Muscle of leg (tissue), 11 donors: ENCODE data around the gene RNF123. TPM values are rescaled to one million over a fixed set of nuclear protein-coding genes. Genes with fewer than 3 reads are reported as not detected.
A peak's percentile ranks its signal among the peaks of the same experiment; 100 is the strongest.

Source experiments
- DNase-seq: peaks from one replicate; pipeline ENCODE4 v3.0.0; 2013
- H3K27ac ChIP-seq: one replicate; pipeline ENCODE4 v1.5.1; 2013; ENCODE audit warnings: mild to moderate bottlenecking, low read length, control low read depth
- H3K27me3 ChIP-seq: one replicate; pipeline ENCODE4 v1.6.1; 2013; ENCODE audit warnings: low read length; ENCODE audit not compliant: control insufficient read depth, insufficient read depth
- H3K36me3 ChIP-seq: one replicate; pipeline ENCODE4 v1.6.1; 2013; ENCODE audit warnings: low read length; ENCODE audit not compliant: control insufficient read depth, insufficient read depth
- H3K4me1 ChIP-seq: one replicate; pipeline ENCODE4 v1.6.1; 2013; ENCODE audit warnings: low read length; ENCODE audit not compliant: control insufficient read depth, insufficient read depth
- H3K4me3 ChIP-seq: one replicate; pipeline ENCODE4 v1.5.1; 2013; ENCODE audit warnings: low read length, control low read depth
- H3K9me3 ChIP-seq: replicated peaks from 2 replicates; pipeline ENCODE4 v1.6.1; 2013; ENCODE audit warnings: low read depth, low read length; ENCODE audit not compliant: control insufficient read depth
- WGBS: methylation state at CpG from one replicate; pipeline ENCODE4 v1.1.5; 2013; ENCODE audit warnings: missing lambda C conversion rate; ENCODE audit not compliant: insufficient coverage; 5-methylcytosine and 5-hydroxymethylcytosine counted together
- polyA plus RNA-seq, 8 donors: library from polyadenylated mRNA; unstranded; fragments of 120-200 nt; gene quantifications; one replicate each; pipeline versions ENCODE4 v1.2.1 to v1.2.3, GENCODE V29; 2013; ENCODE audit warnings: inconsistent platforms in 1 of 8, low replicate concordance in 1 of 8; ENCODE audit not compliant: insufficient read length in 8 of 8, insufficient read depth in 1 of 8
- total RNA-seq: library from RNA; stranded (reverse); fragments of 120-200 nt; gene quantifications from one replicate; pipeline ENCODE4 v1.2.4, GENCODE V29; 2013

Gene RNF123
- total and polyA plus RNA-seq, 9 donors: 20.4 to 46.5 (median 36.9) TPM

GRCh38 chr3:49667701-49668413 lies 21.5 kb upstream of the RNF123 start:
- no peaks in the 10 kb centered on the region for H3K9me3 ChIP-seq
- H3K36me3 ChIP-seq: no peaks in the 10 kb centered on the region
- H3K4me1 ChIP-seq: peaks cover 28% of the 10 kb centered on the region
- no peaks in the 10 kb centered on the region for H3K27me3 ChIP-seq
- H3K4me3 ChIP-seq: no peak overlapping the region
- DNase-seq: no peak
- WGBS: 75% methylated on average over 20 of the region's 25 CpGs
- H3K27ac ChIP-seq: no peak overlapping the region

GRCh38 chr3:49668414-49668797 lies 21.0 kb upstream of the RNF123 start:
- no peak for DNase-seq
- Histone ChIP-seq H3K4me1 (peaks cover 33% of the 10 kb centered on the region), H3K27ac (no peak overlapping the region), H3K27me3 (no peaks in the 10 kb centered on the region), H3K4me3 (no peak overlapping the region), H3K9me3 (peaks cover 3% of the 10 kb centered on the region), H3K36me3 (no peaks in the 10 kb centered on the region)
- 34% methylated on average over 4 of the region's 5 CpGs for WGBS

- 78% methylated on average over 4 of the region's 5 CpGs for WGBS
- Histone ChIP-seq H3K27ac (no peak overlapping the region), H3K36me3 (no peaks in the 10 kb centered on the region), H3K4me1 (peaks cover 35% of the 10 kb centered on the region), H3K9me3 (peaks cover 3% of the 10 kb centered on the region), H3K4me3 (no peak overlapping the region), H3K27me3 (no peaks in the 10 kb centered on the region)
- no peak for DNase-seq
Measured at GRCh38 chr3:49668861-49669260, 20.5 kb upstream of the RNF123 start.

- Histone ChIP-seq H3K4me1 (peaks cover 35% of the 10 kb centered on the region), H3K9me3 (peaks cover 3% of the 10 kb centered on the region), H3K27me3 (no peaks in the 10 kb centered on the region), H3K36me3 (no peaks in the 10 kb centered on the region), H3K27ac (no peak overlapping the region), H3K4me3 (no peak overlapping the region)
- no peak for DNase-seq
- 82% methylated on average over 3 of the region's 3 CpGs for WGBS
Measured at GRCh38 chr3:49669352-49669751, 20.0 kb upstream of the RNF123 start.

GRCh38 chr3:49670940-49671290 lies 18.4 kb upstream of the RNF123 start:
- peaks cover 3% of the 10 kb centered on the region for H3K9me3 ChIP-seq
- no CpG with 5 or more reads among the region's 6 CpGs for whole genome bisulfite sequencing
- no peak overlapping the region for H3K4me3 ChIP-seq
- peaks cover 32% of the 10 kb centered on the region for H3K4me1 ChIP-seq
- no peak overlapping the region for H3K27ac ChIP-seq
- peaks cover 3% of the 10 kb centered on the region for H3K36me3 ChIP-seq
- no peaks in the 10 kb centered on the region for H3K27me3 ChIP-seq
- DNase-seq: no peak

GRCh38 chr3:49671291-49672288 lies 17.8 kb upstream of the RNF123 start:
- H3K27ac ChIP-seq: no peak overlapping the region
- H3K36me3 ChIP-seq: peaks cover 10% of the 10 kb centered on the region
- H3K27me3 ChIP-seq: no peaks in the 10 kb centered on the region
- DNase-seq: peak; percentile 73
- H3K4me3 ChIP-seq: no peak overlapping the region
- peaks cover 3% of the 10 kb centered on the region for H3K9me3 ChIP-seq
- WGBS: 31% methylated on average over 8 of the region's 11 CpGs
- H3K4me1 ChIP-seq: peaks cover 30% of the 10 kb centered on the region

- Histone ChIP-seq H3K4me1 (peaks cover 17% of the 10 kb centered on the region), H3K9me3 (peaks cover 3% of the 10 kb centered on the region), H3K4me3 (peak overlapping the region; percentile 85), H3K27me3 (no peaks in the 10 kb centered on the region), H3K36me3 (peaks cover 26% of the 10 kb centered on the region), H3K27ac (peak overlapping the region; percentile 97)
- WGBS: 21% methylated on average over 14 of the region's 17 CpGs
- peak; percentile 30 for DNase-seq
Measured at GRCh38 chr3:49673121-49673714, 16.1 kb upstream of the RNF123 start.

- peaks cover 3% of the 10 kb centered on the region for H3K9me3 ChIP-seq
- H3K4me1 ChIP-seq: peaks cover 15% of the 10 kb centered on the region
- peak within 1 kb of the TSS; percentile 97 for H3K27ac ChIP-seq
- H3K4me3 ChIP-seq: peak within 1 kb of the TSS; percentile 85
- under 1% methylated on average over 70 of the region's 71 CpGs for WGBS
- peaks cover 33% of the 10 kb centered on the region for H3K36me3 ChIP-seq
- peak; percentile 96 for DNase-seq
- H3K27me3 ChIP-seq: no peaks in the 10 kb centered on the region
Measured at GRCh38 chr3:49673715-49674496, 15.5 kb upstream of the RNF123 start, which contains the start of gene APEH. Gene APEH (plus strand): TSS chr3:49674351. CDS start chr3:49674402, 51 bp downstream.

GRCh38 chr3:49674497-49674983 lies 14.8 kb upstream of the RNF123 start:
- Histone ChIP-seq H3K36me3 (peaks cover 40% of the 10 kb centered on the region), H3K4me3 (peak overlapping the region; percentile 85), H3K9me3 (peaks cover 3% of the 10 kb centered on the region), H3K4me1 (peaks cover 15% of the 10 kb centered on the region), H3K27ac (peak overlapping the region; percentile 97), H3K27me3 (no peaks in the 10 kb centered on the region)
- DNase-seq: no peak
- 2% methylated on average over 23 of the region's 34 CpGs for WGBS
